Measurements from ENCODE around the gene THOC2. TPM values are rescaled to one million over a fixed set of nuclear protein-coding genes. Genes with fewer than 3 reads are reported as not detected.
"Not testable (repeated sequence)": the region's sequence is repeated elsewhere in the genome, so short reads cannot be mapped to it uniquely, and the experiment has no call there.

Gene THOC2
- total and polyA plus RNA-seq, 9 of the 15 experiments (the other 6 are each of a cell fraction or from before 2014, with no cell fraction given) = 131 to 234 (median 192) TPM

GRCh38 chrX:123735137-123735536, 2.3 kb upstream of the THOC2 start:
- H3K4me1 ChIP-seq (replicated peaks in 1 of 2; ENCODE audit: control insufficient read depth in 2 of 2, insufficient read depth in 2 of 2, low read length in 2 of 2); H3K27ac ChIP-seq (ENCODE audit: extremely low read depth, low read depth, low read length); H3K9me3 ChIP-seq (replicated peaks; ENCODE audit: control insufficient read depth, insufficient read depth, low read depth, low read length); CTCF ChIA-PET (ENCODE audit: low intra/inter-chr PET ratio); H3K36me3 ChIP-seq (ENCODE audit: control insufficient read depth, insufficient read depth, low read length); H2AFZ ChIP-seq (ENCODE audit: low read depth, low read length); H4K20me1 ChIP-seq (replicated peaks; ENCODE audit: control insufficient read depth, insufficient read depth, low read length); DNase-seq (ENCODE audit: extremely low read depth in 1 of 4, low spot score in 3 of 4); H3K27me3 ChIP-seq (ENCODE audit: control insufficient read depth in 2 of 2, insufficient read depth in 2 of 2, low read length in 2 of 2); in situ Hi-C loops (cut with MboI); BruUV-seq (replicated peaks); H3K4me3 ChIP-seq; intact Hi-C loops (cut with micrococcal nuclease); H3K9ac ChIP-seq (ENCODE audit: insufficient read depth in 1 of 2, low read depth in 2 of 2, low read length in 2 of 2); ATAC-seq; FAIRE-seq; POLR2A ChIA-PET; H3K9me1 ChIP-seq (ENCODE audit: control insufficient read depth, insufficient read depth, low read length); H3K4me2 ChIP-seq (ENCODE audit: insufficient read depth, low read length): not testable (repeated sequence)
- peaks cover 30% of the 10 kb centered on the region for H3K79me2 ChIP-seq (ENCODE audit: control insufficient read depth, insufficient read depth, low read length)
- no CpG with 5 or more reads among the region's 1 CpG for WGBS (ENCODE audit: insufficient coverage, low coverage, missing lambda C conversion rate)

DNA sequence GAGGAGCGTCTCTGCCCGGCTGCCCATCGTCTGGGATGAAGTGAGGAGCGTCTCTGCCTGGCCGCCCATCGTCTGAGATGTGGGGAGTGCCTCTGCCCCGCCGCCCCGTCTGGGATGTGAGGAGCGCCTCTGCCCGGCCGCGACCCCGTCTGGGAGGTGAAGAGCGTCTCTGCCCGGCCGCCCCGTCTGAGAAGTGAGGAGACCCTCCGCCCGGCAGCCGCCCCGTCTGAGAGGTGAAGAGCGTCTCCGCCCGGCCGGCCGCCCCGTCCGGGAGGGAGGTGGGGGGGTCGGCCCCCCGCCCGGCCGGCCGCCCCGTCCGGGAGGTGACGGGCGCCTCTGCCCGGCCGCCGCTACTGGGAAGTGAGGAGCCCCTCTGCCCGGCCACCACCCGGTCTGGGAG, 1.2 kb upstream of the THOC2 start:
- FAIRE-seq; H3K9me1 ChIP-seq (ENCODE audit: control insufficient read depth, insufficient read depth, low read length); H3K4me2 ChIP-seq (ENCODE audit: insufficient read depth, low read length); H3K9ac ChIP-seq (ENCODE audit: insufficient read depth in 1 of 2, low read depth in 2 of 2, low read length in 2 of 2); H4K20me1 ChIP-seq (replicated peaks; ENCODE audit: control insufficient read depth, insufficient read depth, low read length); H3K27ac ChIP-seq (ENCODE audit: extremely low read depth, low read depth, low read length); H3K36me3 ChIP-seq (ENCODE audit: control insufficient read depth, insufficient read depth, low read length); H3K27me3 ChIP-seq (ENCODE audit: control insufficient read depth in 2 of 2, insufficient read depth in 2 of 2, low read length in 2 of 2); CTCF ChIA-PET (ENCODE audit: low intra/inter-chr PET ratio); DNase-seq (ENCODE audit: extremely low read depth in 1 of 4, low spot score in 3 of 4); ATAC-seq; BruUV-seq (replicated peaks); in situ Hi-C loops (cut with MboI); intact Hi-C loops (cut with micrococcal nuclease); H3K4me3 ChIP-seq; H2AFZ ChIP-seq (ENCODE audit: low read depth, low read length); H3K4me1 ChIP-seq (replicated peaks in 1 of 2; ENCODE audit: control insufficient read depth in 2 of 2, insufficient read depth in 2 of 2, low read length in 2 of 2); POLR2A ChIA-PET; H3K9me3 ChIP-seq (replicated peaks; ENCODE audit: control insufficient read depth, insufficient read depth, low read depth, low read length): not testable (repeated sequence)
- WGBS (ENCODE audit: insufficient coverage, low coverage, missing lambda C conversion rate) = no CpG with 5 or more reads among the region's 43 CpGs
- peaks cover 41% of the 10 kb centered on the region for H3K79me2 ChIP-seq (ENCODE audit: control insufficient read depth, insufficient read depth, low read length)
